HG03469 (cell line): ENCODE results near the gene PHIP.

Source experiments
- ATAC-seq: cut with Tn5 transposase; IDR thresholded peaks from one replicate; pipeline ENCODE4 v1.9.1; 2021; ENCODE audit warnings: mild to moderate bottlenecking, moderate library complexity, moderate number of reproducible peaks; ENCODE audit not compliant: unreplicated experiment

The PHIP gene

GRCh38 chr6:79071547-79071946 is 6.5 kb downstream of the PHIP start:
- peak; percentile 31 for ATAC-seq

- ATAC-seq: peak; percentile 53
These were observed 7.7 kb downstream of the PHIP start for GRCh38 chr6:79070206-79070825.

- ATAC-seq: no peak
These were observed 11.2 kb downstream of the PHIP start for GRCh38 chr6:79066828-79067227.

DNA sequence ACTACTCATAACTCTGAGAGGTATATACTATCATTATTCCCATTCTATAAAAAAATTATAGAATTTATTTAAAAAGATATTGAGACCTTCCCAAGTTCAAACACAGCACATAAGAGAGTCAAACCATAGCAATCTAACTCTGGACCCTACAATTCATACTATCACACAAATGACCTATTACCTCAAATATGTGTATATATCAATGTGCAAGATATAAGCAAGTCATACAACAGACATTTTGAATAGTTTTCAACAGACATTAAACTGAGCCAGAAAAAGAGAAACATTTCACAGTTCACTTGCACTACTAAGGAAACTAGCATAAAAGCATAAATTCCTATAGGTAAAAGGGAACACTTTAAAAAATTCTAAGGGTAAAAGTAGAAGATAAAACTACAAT is 11.7 kb downstream of the PHIP start:
- ATAC-seq: no peak

DNA sequence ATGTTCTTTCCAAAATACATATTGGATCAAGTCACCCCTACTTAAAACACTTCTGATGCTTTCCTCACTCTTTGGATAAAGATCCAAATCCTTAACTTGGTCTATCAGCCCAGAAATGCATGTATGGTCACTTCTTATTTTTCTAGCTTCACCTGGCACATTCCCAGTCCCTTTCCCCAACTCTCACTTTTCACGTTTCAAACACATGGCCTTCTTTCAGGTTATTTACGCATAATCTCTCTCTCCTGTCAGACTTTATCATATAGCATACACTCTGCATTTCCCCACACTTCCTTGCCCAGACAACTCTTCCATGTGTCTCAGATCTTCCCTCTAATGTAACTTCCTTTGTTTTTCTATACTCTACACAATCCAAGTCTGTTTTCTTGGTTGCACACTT is 12.8 kb downstream of the PHIP start:
- no peak for ATAC-seq

- ATAC-seq: no peak
These were observed 13.4 kb downstream of the PHIP start for GRCh38 chr6:79064635-79065034.

DNA sequence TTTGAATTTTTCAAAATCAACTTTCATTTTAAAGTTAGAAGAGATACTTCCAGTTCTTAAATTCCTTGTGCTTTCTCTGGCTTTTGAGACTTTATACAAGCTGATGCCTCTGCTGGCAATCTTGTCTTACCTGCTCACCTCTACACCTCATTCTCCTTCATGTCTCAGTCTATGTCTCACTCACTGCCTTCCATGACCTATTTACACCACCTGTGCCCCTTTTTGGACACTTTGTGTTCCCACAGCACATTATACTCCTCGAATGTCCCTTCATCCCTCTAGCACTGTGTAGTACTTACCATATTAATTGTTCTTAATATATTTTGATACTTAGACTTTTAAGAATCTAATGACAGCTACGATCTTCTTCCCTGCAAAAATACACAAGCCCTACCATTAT is 15.3 kb downstream of the PHIP start:
- no peak for ATAC-seq

DNA sequence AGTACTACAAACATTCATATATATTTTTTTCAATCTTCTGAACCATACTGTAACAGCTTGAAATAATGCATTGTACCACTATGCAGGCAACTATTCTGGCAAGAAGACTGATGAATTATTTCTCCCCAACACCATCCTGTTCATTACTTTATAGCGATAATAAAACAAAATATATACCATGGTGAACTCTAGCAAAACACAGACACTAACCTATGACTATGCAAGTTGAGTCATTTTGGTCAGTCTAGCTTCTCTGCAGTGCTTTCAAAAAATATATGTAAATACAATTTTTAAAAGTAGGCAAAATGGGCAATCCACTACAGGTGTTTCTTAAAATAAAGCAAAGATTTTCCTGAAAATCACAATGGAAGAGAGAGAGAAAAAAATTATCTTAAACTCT is 20.3 kb downstream of the PHIP start:
- ATAC-seq: no peak

- no peak for ATAC-seq
These were observed 21.8 kb downstream of the PHIP start for GRCh38 chr6:79056226-79056625.

DNA sequence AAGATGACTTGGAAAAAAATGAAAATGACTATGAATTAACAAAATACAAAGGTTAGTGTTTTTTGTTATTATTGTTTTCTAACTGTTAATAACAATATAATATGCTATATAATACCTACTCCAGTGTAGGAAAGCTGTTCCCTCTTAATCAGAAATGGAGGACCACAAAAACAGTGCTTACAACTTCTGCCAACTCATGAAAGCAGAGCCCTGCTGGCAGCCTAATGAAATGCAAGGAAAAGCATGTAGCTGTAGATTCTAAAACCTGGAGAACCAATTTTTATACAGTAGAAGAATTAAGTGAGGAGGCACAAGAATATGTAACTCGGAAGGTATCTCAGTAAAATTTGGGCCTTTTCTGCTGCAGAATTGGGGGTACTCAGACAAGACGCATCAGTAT is 29.4 kb downstream of the PHIP start:
- no peak for ATAC-seq

GRCh38 chr6:79047072-79047471 is 31.0 kb downstream of the PHIP start:
- ATAC-seq: no peak

GRCh38 chr6:79045966-79046365 is 32.1 kb downstream of the PHIP start:
- no peak for ATAC-seq

GRCh38 chr6:79042799-79043126 is 35.3 kb downstream of the PHIP start:
- no peak for ATAC-seq

DNA sequence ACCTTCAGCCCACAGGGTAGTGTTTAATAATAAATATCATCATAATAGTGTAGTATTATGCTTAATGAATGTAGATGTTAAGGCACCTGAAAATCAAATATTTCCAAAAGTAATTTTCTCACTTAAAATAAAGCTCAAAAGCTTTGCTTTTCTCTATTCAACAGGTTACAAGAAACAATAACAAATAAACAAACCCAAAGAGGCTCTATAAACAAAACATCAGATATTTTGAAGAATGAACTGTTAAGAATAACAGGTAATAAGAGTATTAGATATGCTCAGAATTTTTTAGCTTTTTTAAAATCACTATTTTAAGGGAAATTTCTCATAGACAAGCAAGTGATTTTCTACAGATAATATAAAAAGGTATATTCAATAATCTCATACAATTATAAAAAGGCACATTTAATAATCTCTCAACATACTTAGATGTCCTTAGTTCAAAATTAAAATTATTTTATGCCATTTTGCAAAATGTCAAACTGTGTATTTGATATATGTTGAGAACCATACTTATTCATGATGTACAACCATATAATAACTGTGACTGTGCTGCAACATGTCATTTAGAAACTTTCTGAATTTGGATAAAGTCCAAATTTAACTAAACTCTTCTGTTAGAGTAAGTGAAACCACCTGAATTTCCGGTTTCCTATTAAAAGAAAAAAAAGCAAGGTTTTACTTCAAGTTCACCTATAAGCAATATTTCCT is 35.8 kb downstream of the PHIP start:
- peak; percentile 92 for ATAC-seq

- peak; percentile 47 for ATAC-seq
These were observed 38.0 kb downstream of the PHIP start for GRCh38 chr6:79040083-79040482.

- ATAC-seq: no peak
These were observed 40.0 kb downstream of the PHIP start for GRCh38 chr6:79038061-79038460.

DNA sequence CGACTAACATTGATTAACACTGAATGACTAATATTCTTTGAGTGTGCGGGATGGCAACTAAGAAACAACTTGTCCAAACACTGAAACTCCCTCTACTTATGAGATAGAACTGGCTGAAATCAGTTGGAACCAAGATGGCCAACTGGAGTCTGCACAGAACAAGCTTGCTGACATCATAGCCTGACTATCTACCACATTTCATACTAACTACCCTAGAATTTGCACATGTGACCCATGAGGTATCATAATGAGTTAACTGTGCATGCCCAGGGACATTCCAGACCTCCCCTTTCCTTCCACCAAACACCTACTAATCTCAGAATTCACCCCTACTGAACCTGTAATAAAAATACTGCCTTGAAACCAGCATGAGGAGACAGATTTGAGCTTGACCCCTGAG is 43.2 kb downstream of the PHIP start:
- ATAC-seq: peak; percentile 66

DNA sequence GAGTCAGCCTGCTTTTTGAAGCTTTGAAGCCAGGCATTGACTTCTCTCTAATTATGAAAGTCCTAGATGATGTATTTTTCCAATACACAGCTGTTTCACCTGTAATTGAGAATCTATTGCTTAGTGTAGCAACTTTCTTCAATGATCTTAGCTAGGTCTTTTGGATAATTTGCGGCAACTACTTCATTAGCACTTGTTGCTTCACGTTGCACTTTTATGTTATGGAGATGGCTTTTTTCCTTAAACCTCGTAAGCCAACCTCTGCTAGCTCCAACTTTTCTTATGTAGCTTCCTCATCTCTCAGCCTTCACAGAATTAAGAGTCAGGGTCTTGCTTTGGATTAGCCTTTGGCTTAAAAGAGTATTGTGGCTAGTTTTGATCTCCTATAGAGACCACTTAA is 44.8 kb downstream of the PHIP start:
- ATAC-seq: no peak

DNA sequence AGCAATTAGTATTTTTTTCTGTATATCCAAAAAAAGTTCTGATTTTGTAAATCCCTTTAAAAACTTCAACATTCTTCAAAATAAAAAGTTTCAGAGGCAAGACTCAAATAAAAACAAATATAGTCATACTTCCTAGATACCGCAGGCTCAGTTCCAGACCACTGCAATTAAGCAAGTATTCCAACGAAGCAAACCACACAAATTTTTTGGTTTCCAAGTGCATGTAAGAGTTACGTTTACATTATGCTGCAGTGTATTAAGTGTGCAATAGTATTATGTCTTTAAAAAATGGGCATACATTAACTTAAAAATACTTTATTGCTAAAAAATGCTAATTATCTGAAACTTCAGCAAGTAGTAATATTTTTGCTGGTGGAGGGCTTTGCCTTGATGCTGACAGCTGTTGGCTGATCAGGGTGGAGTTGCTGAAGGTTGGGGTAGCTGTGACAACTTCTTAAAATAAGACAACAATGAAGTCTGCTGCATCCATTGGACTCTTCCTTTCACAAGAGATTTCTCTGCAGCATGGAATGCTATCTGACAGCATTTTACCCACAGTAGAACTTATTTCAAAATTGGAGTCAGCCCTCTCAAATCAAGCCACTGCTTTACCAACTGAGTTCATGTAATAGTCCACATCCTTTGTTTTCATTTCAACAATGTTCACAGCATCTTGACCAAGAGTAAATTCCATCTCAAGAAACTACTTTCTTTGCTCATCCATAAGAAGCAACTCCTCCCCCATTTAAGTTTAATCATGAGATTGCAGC is 46.0 kb downstream of the PHIP start:
- no peak for ATAC-seq

- no peak for ATAC-seq
These were observed 47.5 kb downstream of the PHIP start for GRCh38 chr6:79030511-79030910.

DNA sequence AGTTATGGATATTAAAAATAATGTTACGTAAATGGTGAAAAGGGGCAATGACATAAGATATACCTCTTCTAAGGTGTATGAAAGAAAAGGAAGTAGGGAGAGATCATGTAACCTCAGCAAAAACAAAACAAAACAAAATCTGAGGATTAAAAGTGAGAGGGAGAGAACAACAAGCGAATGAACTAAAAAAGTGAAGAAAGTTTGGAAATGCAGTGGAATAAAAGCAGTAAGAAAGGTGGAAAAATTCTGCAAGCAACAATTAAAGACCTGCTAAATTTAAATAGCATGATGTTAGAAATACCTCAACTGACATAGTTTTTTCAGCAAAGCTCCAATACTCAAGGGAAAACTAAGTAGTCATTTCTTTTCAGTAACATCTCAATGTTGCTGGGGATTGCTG is 48.0 kb downstream of the PHIP start:
- ATAC-seq: no peak

GRCh38 chr6:79028641-79029314 is 49.3 kb downstream of the PHIP start:
- ATAC-seq: no peak
